ENCODE measurements around the gene HLCS.

HLCS gene

GRCh38 chr21:36879827-36880226, 86.6 kb downstream of the HLCS start:
- H3K4me3 ChIP-seq (replicated peaks in 1 of 2; ENCODE audit: low read depth in 2 of 2, low read length in 2 of 2) = no peak overlapping the region
- TF ChIP-seq, protein P1, sequence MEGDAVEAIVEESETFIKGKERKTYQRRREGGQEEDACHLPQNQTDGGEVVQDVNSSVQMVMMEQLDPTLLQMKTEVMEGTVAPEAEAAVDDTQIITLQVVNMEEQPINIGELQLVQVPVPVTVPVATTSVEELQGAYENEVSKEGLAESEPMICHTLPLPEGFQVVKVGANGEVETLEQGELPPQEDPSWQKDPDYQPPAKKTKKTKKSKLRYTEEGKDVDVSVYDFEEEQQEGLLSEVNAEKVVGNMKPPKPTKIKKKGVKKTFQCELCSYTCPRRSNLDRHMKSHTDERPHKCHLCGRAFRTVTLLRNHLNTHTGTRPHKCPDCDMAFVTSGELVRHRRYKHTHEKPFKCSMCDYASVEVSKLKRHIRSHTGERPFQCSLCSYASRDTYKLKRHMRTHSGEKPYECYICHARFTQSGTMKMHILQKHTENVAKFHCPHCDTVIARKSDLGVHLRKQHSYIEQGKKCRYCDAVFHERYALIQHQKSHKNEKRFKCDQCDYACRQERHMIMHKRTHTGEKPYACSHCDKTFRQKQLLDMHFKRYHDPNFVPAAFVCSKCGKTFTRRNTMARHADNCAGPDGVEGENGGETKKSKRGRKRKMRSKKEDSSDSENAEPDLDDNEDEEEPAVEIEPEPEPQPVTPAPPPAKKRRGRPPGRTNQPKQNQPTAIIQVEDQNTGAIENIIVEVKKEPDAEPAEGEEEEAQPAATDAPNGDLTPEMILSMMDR (IDR thresholded peaks at IDR 0.05; ENCODE audit: low read depth, low read length) = no peak
- no peak for DNase-seq (ENCODE audit: low read depth in 2 of 2)

DNA sequence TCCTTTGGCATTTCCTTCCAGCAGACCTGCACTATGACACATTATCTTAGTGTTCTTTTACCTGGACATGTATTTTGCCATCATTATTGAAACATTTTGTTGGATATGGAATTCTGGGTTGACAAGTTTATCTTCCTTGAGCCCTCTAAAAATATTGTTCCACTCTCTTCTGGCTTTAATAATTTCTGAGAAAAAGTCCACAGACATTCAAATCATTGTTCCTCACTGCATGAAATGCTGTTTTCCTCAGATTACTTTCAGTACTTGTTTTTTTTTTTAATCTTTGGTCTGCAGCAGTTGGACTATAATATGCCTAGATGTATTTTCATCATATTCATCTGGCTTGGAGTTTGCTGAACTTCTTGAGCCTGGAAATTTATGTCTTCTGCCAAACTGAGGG, 88.7 kb downstream of the HLCS start:
- TF ChIP-seq, protein P1 (IDR thresholded peaks at IDR 0.05; ENCODE audit: low read depth, low read length) = no peak
- H3K4me3 ChIP-seq (replicated peaks in 1 of 2; ENCODE audit: low read depth in 2 of 2, low read length in 2 of 2) = no peak overlapping the region
- DNase-seq (ENCODE audit: low read depth in 2 of 2) = no peak

GRCh38 chr21:36874665-36875064, 91.8 kb downstream of the HLCS start:
- H3K4me3 ChIP-seq (replicated peaks in 1 of 2; ENCODE audit: low read depth in 2 of 2, low read length in 2 of 2) = no peak overlapping the region
- DNase-seq (ENCODE audit: low read depth in 2 of 2) = no peak
- TF ChIP-seq, protein P1 (IDR thresholded peaks at IDR 0.05; ENCODE audit: low read depth, low read length) = no peak

DNA sequence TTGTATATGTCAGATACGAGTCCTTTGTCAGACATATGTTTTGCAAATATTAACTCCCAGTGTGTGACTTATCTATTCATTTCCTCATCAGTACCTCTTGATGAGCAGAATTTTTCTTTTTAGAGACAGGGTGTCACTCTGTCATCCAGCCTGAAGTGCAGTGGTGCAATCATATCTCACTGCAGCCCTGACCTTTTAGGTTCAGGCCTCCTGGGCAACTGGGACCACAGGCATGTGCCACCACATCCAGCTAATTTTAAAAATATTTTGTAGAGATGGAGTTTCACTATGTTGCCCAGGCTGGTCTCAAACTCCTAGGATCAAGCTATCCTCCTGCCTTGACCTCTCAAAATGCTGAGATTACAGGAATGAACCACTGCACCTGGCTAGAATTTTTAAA, 93.0 kb downstream of the HLCS start:
- TF ChIP-seq, protein P1 (IDR thresholded peaks at IDR 0.05; ENCODE audit: low read depth, low read length) = no peak
- no peak overlapping the region for H3K4me3 ChIP-seq (replicated peaks in 1 of 2; ENCODE audit: low read depth in 2 of 2, low read length in 2 of 2)
- DNase-seq (ENCODE audit: low read depth in 2 of 2) = no peak

DNA sequence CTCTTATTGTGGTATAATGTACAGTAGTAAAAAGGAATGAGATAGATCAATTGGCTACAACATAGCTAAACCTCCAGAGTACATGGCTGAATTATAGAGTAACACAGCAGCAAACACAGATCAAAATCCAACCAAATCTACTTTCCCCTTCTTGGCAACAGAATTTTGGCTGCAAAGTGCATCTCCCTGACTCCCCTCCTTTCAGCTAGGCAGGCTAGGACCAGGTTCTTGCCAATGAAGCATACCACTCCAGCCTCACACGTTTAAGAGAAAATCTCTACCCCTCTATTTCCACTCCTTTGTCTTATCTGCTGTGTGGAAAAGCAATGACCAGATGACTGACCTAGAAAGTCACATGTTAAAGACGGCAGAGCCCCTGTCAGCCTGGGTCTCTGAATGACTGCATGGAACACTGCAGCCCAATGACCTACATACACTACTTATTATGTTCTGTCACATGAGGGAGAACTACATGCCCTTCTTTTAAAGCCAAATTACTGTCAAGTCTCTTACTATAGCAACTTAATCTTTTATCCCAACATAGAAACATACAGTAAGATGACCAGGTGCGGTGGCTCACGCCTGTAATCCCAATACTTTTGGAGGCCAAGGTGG, 99.1 kb downstream of the HLCS start:
- H3K4me3 ChIP-seq (replicated peaks in 1 of 2; ENCODE audit: low read depth in 2 of 2, low read length in 2 of 2) = no peak overlapping the region
- TF ChIP-seq, protein P1 (IDR thresholded peaks at IDR 0.05; ENCODE audit: low read depth, low read length) = no peak
- DNase-seq (ENCODE audit: low read depth in 2 of 2) = no peak

DNA sequence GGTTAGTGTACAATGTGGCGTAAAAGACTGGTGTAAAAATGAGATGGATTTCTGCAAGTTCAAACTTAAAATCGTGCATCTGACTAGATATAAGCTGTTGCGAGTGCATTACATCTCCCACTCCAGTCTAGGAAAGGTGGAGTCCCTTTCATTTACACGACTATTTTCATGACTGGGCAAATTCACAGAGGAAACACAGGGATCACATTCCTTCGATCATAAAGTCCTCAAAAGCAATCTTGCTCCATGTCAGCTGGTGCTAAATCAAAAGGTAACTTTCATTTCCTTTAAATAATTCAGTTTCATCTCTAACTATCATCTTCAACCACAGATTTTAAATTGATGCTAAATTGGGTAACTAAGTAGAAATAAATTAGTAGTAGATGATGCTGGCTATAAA, 100.0 kb downstream of the HLCS start:
- TF ChIP-seq, protein P1 (IDR thresholded peaks at IDR 0.05; ENCODE audit: low read depth, low read length) = no peak
- no peak for DNase-seq (ENCODE audit: low read depth in 2 of 2)
- no peak overlapping the region for H3K4me3 ChIP-seq (replicated peaks in 1 of 2; ENCODE audit: low read depth in 2 of 2, low read length in 2 of 2)

GRCh38 chr21:36864974-36865373, 101.5 kb downstream of the HLCS start:
- no peak for DNase-seq (ENCODE audit: low read depth in 2 of 2)
- TF ChIP-seq, protein P1 (IDR thresholded peaks at IDR 0.05; ENCODE audit: low read depth, low read length) = no peak
- H3K4me3 ChIP-seq (replicated peaks in 1 of 2; ENCODE audit: low read depth in 2 of 2, low read length in 2 of 2) = no peak overlapping the region

All from cardiac fibroblast (primary cell).